Cardiac muscle cell (in vitro differentiated cells and primary cell): ENCODE measurements around the gene SERPING1. TPM values are rescaled to one million over a fixed set of nuclear protein-coding genes. Genes with fewer than 3 reads are reported as not detected.
A peak's percentile ranks its signal among the peaks of the same experiment; 100 is the strongest.
"Not testable (repeated sequence)": the region's sequence is repeated elsewhere in the genome, so short reads cannot be mapped to it uniquely, and the experiment has no call there.

Source experiments
- DNase-seq, 2 donors: peaks; one replicate each; pipeline versions ENCODE4 v3.0.0 to v3.0.0-alpha.2; 2010 to 2017; ENCODE audit warnings: low read depth in 1 of 2, low spot score in 1 of 2
- H3K27ac ChIP-seq: fragments of 200-600 bp; sonication (generic); 2 replicates; pipeline ENCODE4 v1.5.1; 2016
- H3K27me3 ChIP-seq: fragments of 200-600 bp; sonication (generic); 2 replicates; pipeline ENCODE4 v1.6.0; 2016; ENCODE audit warnings: control low read depth
- H3K36me3 ChIP-seq: fragments of 200-600 bp; sonication (generic); 2 replicates; pipeline ENCODE4 v1.5.1; 2016; ENCODE audit warnings: control low read depth
- H3K4me1 ChIP-seq: fragments of 200-600 bp; sonication (generic); 2 replicates; pipeline ENCODE4 v1.8.1; 2017; ENCODE audit warnings: low read depth, mild to moderate bottlenecking, mixed run types
- H3K4me3 ChIP-seq: fragments of 200-600 bp; sonication (generic); 2 replicates; pipeline ENCODE4 v1.5.1; 2016; ENCODE audit warnings: mild to moderate bottlenecking
- H3K9me3 ChIP-seq: fragments of 200-600 bp; sonication (generic); 2 replicates; pipeline ENCODE4 v1.5.1; 2017; ENCODE audit warnings: low read depth, mild to moderate bottlenecking, control low read depth
- CTCF ChIP-seq: IDR thresholded peaks from 2 replicates; pipeline ENCODE4 v1.5.1; 2012; ENCODE audit warnings: low read depth, mild to moderate bottlenecking, low read length
- polyA plus RNA-seq: library from polyadenylated mRNA; unstranded; fragments of >200 nt; fragmentation: Nextera tagmentation; extraction: Ambion mirVana; gene quantifications from 2 replicates; pipeline ENCODE4 v1.2.1, GENCODE V29; 2016
- total RNA-seq: library from RNA; depleted of rRNA; stranded (reverse); fragments of >200 nt; gene quantifications from 2 replicates; pipeline ENCODE4 v1.2.3, GENCODE V29; 2016

SERPING1 gene
- total and polyA plus RNA-seq, 2 experiments from 2014 or later, result 51.9 to 80.7 TPM

- peak; percentile 63 to 87 for DNase-seq
- TF ChIP-seq CTCF, result no peak
- H3K9me3 ChIP-seq, result no peaks in the 10 kb centered on the region
- peak within 1 kb of the TSS; percentile 26 for H3K4me3 ChIP-seq
- H3K4me1 ChIP-seq, result peaks cover 54% of the 10 kb centered on the region
- no peaks in the 10 kb centered on the region for H3K27me3 ChIP-seq
- H3K27ac ChIP-seq, result peak within 1 kb of the TSS; percentile 36
- no peaks in the 10 kb centered on the region for H3K36me3 ChIP-seq
These were observed 52.6 kb downstream of the SERPING1 start, which contains the start of gene YPEL4 for GRCh38 chr11:57649826-57650738. TSS of gene YPEL4 (minus strand) at chr11:57649912. CDS start at chr11:57647107, 2,805 bp downstream.

GRCh38 chr11:57650739-57651090 lies 53.2 kb downstream of the SERPING1 start:
- Histone ChIP-seq H3K4me1 (peaks cover 47% of the 10 kb centered on the region), H3K36me3 (no peaks in the 10 kb centered on the region)

GRCh38 chr11:57651408-57651807 lies 53.9 kb downstream of the SERPING1 start:
- no peak for TF ChIP-seq CTCF
- H3K27me3 ChIP-seq, result no peaks in the 10 kb centered on the region
- H3K9me3 ChIP-seq, result no peaks in the 10 kb centered on the region
- no peak overlapping the region for H3K27ac ChIP-seq
- no peaks in the 10 kb centered on the region for H3K36me3 ChIP-seq
- DNase-seq, result no peak
- H3K4me3 ChIP-seq, result no peak overlapping the region
- peaks cover 41% of the 10 kb centered on the region for H3K4me1 ChIP-seq

More at GRCh38 chr11:57650739-57651090, 53.2 kb downstream of the SERPING1 start:
- no peak for TF ChIP-seq CTCF
- no peak for DNase-seq
- Histone ChIP-seq H3K27ac (no peak overlapping the region), H3K9me3 (no peaks in the 10 kb centered on the region), H3K27me3 (no peaks in the 10 kb centered on the region), H3K4me3 (peak overlapping the region; percentile 26)

- not testable (repeated sequence) for H3K9me3 ChIP-seq, H3K4me3 ChIP-seq, DNase-seq, H3K27ac ChIP-seq, H3K27me3 ChIP-seq, H3K36me3 ChIP-seq
- H3K4me1 ChIP-seq, result peaks cover 32% of the 10 kb centered on the region
These were observed 54.7 kb downstream of the SERPING1 start for GRCh38 chr11:57652230-57652629.

- DNase-seq, result no peak
- Histone ChIP-seq H3K36me3 (no peaks in the 10 kb centered on the region), H3K27ac (no peak overlapping the region), H3K27me3 (no peaks in the 10 kb centered on the region), H3K9me3 (no peaks in the 10 kb centered on the region), H3K4me1 (peaks cover 28% of the 10 kb centered on the region), H3K4me3 (no peak overlapping the region)
- TF ChIP-seq CTCF, result no peak
These were observed 55.2 kb downstream of the SERPING1 start for GRCh38 chr11:57652662-57653061.

- no peak for DNase-seq
- Histone ChIP-seq H3K4me1 (peaks cover 23% of the 10 kb centered on the region), H3K36me3 (no peaks in the 10 kb centered on the region), H3K9me3 (no peaks in the 10 kb centered on the region), H3K27me3 (no peaks in the 10 kb centered on the region), H3K4me3 (no peak overlapping the region), H3K27ac (no peak overlapping the region)
- TF ChIP-seq CTCF, result no peak
These were observed 55.7 kb downstream of the SERPING1 start for GRCh38 chr11:57653163-57653562.
